ENCODE results near the gene SHISA3.
"Not testable (repeated sequence)": the region's sequence is repeated elsewhere in the genome, so short reads cannot be mapped to it uniquely, and the experiment has no call there.

Gene SHISA3

DNA sequence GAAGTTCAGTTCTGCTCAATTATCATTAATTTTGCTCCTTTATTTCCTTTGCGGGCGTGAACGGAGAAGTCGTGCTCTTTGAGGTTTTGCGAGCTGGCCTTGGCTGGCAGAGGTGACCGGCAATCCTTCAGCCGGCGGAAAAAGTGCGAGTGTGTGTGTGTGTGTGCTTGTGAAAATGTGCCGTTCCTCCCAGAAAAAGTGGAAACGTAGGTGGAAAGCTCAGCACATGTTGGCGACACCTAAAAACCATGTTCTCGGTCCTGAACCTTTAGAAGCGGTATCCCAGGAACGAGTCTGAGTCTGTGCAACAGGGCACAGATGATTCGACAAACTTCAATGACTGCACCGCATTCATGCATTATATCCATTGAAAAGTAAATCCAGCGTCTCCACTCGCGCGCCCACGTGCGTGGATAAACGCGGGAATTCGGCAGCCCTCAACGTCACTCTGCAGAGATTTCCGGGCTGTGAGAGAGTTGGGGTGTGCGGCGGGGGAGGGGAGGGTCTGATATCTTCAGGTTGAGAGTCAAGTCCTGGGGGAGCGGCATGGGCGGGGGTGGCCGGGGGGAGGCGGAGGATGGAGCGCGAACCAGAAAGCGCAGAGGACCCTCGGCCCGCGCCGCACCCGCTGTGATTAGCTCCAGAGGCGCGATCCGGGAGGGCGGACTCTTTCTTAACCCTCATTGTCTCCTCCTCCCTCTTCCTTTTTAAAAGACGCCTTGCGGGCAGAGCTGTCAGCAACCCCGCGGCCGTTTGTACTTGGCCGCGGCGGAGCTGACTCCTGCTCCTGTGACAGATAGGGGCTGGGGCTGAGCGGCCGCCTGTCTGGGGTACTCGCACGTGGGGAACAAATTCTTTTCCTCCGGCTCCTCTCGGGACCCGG is at the start of gene SHISA3:
SHISA3 (plus strand) TSS at position 737 of the 883 bp plus-strand sequence. CDS start 569 bp downstream, outside the sequence.
- peak; percentile 15 for DNase-seq
- in situ Hi-C loops (cut with HindIII; ENCODE audit: low pct_ligation_motif_present, low pct_unique_long_range_greater_than_20kb, low sequenced_read_pairs), result no loop called here

DNA sequence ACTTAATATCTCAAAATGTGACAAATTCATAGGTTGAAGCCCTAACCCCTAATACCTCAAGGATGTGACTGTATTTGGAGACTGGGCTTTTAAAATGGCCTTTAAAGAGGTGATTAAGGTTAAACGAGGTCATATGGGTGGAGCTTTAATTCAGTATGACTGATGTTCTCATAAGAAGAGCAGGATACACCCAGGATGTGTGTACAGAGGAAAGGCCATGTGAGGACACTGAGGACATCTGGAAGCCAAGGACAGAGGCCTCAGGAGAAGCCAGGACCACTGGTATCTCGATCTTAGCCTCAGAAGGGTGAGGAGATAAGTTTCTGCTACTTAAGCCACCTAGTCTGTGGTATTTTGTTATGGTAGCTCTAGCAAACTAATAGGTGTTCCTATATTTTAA is 49.0 kb upstream of the SHISA3 start:
- in situ Hi-C loops (cut with HindIII; ENCODE audit: low pct_ligation_motif_present, low pct_unique_long_range_greater_than_20kb, low sequenced_read_pairs), result no loop called here
- no peak for DNase-seq

DNA sequence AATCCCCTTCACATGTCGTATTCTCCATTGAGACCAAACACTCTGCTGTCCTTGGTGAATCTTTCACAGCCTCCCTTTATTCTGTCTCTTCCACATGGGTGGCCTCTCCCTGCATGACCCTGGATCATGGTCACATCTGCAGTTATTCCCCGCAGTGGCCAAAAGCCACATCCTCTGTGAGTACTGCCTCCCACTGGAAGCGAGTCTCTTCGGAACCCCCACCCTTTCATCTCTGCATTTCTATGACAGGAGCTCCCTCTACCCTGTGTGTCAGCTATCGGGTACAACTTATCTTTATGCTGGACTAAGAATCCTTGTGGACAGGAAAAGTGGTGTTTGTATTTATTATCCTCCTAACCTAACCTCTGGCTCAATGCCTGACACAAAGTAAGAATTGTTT is 48.6 kb upstream of the SHISA3 start:
- in situ Hi-C loops (cut with HindIII; ENCODE audit: low pct_ligation_motif_present, low pct_unique_long_range_greater_than_20kb, low sequenced_read_pairs), result no loop called here
- DNase-seq, result no peak

DNA sequence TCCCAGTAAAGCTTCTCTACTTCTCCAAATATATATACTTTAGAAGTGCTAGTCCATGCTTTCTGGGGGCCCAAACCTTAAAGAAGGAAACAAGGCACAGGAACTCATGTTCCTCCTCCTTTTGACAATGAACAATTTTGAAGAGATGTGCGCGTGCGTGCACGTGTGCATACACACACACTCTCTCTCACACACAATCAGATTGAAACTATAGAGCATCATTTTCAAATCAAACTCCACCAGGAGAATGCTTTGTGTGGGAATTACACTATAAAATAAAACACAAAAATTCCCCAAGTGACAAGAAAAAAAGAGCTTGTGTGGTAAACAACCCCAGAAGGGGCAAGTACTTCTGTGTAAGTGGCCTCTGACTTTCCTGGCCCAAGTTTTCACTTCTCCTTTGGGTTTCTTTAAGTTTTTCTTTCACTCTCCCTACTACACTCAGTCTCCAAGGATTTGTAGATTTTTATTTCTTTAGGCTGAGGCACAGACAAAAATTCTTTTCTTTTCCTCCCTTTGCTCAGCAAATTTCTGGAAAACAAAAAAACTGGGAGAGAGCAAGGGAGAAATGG is 46.6 kb upstream of the SHISA3 start:
- no peak for DNase-seq
- in situ Hi-C loops (cut with HindIII; ENCODE audit: low pct_ligation_motif_present, low pct_unique_long_range_greater_than_20kb, low sequenced_read_pairs), result no loop called here

DNA sequence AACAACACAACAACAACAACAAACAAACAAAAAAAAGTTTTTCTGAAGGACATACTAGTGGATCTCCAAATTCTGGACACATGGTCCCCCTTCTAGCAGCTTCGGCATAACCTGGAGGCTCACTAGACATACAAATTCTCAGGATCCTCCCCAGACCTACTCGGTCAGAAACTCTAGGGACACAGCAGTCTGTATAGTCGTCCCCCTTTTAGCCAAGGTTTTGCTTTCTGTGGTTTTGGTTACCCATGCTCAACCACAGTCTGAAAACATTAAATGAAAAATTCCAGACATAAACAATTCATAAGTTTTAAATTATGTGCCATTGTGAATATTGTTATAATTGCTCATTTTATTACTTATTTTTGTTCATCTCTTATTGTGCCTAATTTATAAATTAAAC is 45.2 kb upstream of the SHISA3 start:
- in situ Hi-C loops (cut with HindIII; ENCODE audit: low pct_ligation_motif_present, low pct_unique_long_range_greater_than_20kb, low sequenced_read_pairs), result no loop called here
- no peak for DNase-seq

DNA sequence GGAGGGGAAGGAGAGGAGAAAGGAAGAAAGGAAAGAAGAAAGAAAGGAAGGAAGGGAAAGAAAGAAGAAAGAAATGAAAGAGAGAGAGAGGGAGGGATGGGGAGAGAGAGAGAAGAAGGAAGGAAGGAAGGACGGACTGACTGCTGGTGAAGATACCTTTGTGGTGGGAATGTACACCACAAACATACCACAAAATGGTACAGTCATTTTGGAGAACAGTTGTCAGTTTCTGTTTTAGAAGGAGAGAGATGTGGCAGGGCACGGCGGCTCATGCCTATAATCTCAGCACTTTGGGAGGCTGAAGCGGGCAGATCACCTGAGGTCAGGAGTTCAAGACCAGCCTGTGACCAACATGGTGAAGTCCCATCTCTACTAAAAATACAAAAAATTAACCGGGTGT is 40.0 kb upstream of the SHISA3 start:
- in situ Hi-C loops (cut with HindIII; ENCODE audit: low pct_ligation_motif_present, low pct_unique_long_range_greater_than_20kb, low sequenced_read_pairs), result no loop called here
- DNase-seq, result no peak

DNA sequence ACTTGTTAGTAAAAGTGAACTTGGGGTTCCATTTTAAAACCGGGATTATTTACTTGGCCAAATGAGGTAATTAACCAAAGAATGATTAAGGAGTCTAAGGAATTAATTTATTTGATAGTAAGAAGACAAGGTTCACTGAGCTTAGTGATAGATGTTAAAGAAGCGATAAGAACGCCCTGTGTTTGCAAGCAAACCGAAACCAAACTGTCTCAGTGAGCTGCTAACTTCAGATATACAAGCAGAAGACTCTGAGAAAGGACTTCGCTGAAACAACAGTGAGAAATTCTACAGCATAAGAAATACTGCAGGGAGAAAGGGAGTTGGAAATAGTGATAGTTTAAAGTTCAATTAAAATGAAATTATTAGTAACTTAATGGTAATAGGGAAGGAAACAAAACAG is 37.6 kb upstream of the SHISA3 start:
- DNase-seq, result peak; percentile 8
- in situ Hi-C loops (cut with HindIII; ENCODE audit: low pct_ligation_motif_present, low pct_unique_long_range_greater_than_20kb, low sequenced_read_pairs), result no loop called here

DNA sequence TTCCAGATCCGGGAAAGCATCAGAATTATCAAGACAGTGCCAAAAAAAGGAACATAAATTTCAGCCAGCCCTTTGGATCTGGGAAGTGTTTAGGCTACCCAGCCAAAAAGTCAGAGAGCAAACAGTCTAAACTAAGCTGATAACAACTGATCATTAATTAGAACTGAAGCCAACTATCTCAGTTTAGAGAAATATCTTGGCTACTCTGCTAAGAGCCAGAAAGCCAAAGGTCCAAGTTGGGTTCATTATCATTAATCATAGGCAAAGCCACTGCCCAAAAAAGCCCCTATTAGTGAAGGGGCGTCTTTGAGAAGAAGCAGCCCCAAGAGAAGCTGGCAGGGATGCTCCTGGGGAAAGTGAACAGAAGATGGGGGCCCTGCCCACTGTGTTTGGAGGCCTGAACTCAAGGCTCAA is 37.0 kb upstream of the SHISA3 start:
- no peak for DNase-seq
- in situ Hi-C loops (cut with HindIII; ENCODE audit: low pct_ligation_motif_present, low pct_unique_long_range_greater_than_20kb, low sequenced_read_pairs), result no loop called here

DNA sequence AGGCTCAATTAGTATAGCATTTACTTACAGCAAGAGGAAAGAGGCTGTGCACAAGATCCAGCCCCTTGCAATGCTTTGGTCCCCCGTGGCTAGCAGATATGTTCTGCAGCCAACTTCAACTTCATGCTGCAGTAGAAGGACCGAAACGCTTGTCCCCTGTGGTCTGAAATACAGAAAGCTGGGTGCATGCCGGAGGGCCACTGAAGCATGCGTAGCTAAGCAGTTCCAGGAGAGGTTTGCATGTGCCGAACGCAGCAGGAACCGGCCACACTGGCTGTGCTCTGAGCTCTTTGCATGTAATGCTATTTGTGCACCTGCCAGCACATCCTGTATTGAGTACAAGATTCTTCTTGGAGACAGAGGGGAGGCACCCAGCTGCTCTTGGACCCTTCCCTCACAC is 35.8 kb upstream of the SHISA3 start:
- no peak for DNase-seq
- in situ Hi-C loops (cut with HindIII; ENCODE audit: low pct_ligation_motif_present, low pct_unique_long_range_greater_than_20kb, low sequenced_read_pairs), result no loop called here

DNA sequence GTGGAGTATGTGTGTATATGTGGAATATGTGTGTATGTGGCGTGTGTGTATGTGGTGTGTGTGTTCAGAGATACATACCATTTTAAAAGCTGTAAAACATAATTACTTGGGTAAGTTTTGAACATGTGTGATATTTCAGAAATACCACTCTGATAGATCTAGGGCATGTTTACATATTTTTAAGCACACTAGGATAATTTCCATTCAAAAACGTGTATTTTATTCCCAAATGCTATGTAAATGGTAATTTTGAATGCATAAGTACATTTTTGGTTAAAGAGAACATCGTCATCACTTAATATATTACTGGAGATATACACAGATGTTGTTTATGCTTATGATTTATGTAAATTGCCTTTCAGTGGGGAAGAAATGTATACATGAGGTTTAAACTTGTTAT is 34.7 kb upstream of the SHISA3 start:
- in situ Hi-C loops (cut with HindIII; ENCODE audit: low pct_ligation_motif_present, low pct_unique_long_range_greater_than_20kb, low sequenced_read_pairs), result no loop called here

DNA sequence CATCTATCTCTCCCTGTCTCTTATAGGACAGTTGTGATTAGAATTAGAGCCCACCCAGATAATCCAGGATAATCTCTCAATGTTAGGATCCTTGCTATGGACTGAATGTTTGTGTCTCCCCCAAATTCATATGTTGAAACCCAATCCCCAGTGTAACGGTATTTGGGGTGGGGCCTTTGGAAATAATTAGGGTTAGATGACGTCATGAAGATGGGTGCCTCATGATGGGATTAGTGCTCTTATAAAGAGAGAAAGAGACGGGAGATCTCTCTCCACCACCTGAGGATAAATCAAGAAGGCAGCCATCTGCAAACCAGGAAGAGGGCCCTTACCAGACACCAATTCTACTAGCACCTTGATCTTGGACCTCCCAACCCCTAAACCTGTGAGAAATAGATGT is 33.7 kb upstream of the SHISA3 start:
- in situ Hi-C loops (cut with HindIII; ENCODE audit: low pct_ligation_motif_present, low pct_unique_long_range_greater_than_20kb, low sequenced_read_pairs), result no loop called here

More for the DNA sequence above, 34.7 kb upstream of the SHISA3 start:
- no peak for DNase-seq

DNA sequence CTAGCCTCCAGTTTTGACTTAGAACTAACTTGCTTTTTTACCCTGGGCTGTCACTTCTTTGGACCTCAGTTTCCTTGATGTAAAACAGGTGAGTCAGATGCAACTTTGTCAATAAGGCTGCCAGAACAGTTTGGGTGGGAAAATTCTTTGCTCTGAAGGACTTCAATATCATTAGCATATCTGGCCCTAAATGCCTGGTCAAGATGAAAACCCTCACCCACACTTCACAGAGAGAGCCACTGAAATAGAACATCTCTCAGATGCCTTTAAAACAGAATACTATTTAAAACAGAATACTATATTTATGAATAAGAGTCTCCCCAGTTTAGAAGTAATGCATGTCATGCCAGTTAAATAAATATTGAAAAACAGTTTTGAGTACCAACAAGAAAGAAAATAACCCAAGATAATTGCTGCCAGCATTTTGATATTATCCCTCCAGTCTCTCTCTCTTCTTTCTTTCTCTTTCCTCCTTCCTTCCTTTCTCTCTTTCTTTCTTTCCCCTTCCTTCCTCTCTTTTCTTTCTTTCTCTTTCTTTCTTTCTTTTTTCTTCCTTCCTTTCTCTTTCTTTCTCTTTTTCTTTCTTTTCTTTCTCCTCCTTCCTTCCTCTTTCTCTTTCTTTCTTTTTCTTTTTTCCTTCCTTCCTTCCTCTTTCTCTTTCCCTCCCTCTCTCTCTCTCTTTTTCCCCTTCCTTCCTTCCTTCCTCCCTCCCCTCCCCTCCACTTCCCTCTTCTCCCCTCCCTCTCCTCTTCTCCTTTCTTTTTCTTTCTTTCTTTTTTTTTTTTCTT is 32.8 kb upstream of the SHISA3 start:
- in situ Hi-C loops (cut with HindIII; ENCODE audit: low pct_ligation_motif_present, low pct_unique_long_range_greater_than_20kb, low sequenced_read_pairs), result no loop called here
- no peak for DNase-seq

More for the DNA sequence above, 33.7 kb upstream of the SHISA3 start:
- DNase-seq, result no peak

DNA sequence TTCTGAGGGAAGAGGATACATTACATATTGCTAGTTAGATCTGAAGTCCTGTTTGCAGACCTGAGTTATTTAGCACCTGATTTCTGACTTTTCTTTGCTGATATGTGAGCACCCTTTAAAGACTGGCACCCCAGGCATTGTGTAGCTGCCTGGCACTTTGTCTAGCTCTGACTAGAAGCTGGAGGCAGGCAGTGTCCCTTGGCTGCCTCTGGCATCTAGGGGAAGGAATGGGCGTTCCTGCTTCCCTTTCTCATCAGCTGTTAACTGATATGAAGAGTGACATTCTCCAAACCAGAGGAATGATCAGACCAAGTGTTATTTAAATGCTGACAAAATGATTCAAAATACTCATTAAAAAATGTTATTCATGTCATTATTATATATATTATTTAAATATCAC is 30.3 kb upstream of the SHISA3 start:
- in situ Hi-C loops (cut with HindIII; ENCODE audit: low pct_ligation_motif_present, low pct_unique_long_range_greater_than_20kb, low sequenced_read_pairs), result no loop called here
- no peak for DNase-seq

DNA sequence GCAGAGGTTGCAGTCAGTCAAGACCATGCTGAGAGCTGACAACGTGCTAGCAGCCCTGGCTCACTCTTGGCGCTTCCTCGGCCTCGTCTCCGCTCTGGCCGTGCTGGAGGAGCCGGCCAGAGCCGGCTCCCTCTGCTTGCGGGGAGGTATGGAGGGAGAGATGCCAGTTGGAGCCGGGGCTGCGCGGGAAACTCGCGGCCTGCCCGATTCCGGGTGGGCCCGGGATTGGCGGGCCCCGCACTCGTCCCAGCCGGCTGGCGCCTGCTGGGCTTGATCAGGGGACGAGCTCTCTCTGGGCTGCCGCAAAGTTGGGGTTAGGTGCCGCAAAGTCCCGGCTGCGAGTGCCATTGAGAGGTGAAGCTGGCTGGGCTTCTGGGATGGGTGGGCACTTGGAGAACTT is 27.8 kb upstream of the SHISA3 start:
- in situ Hi-C loops (cut with HindIII; ENCODE audit: low pct_ligation_motif_present, low pct_unique_long_range_greater_than_20kb, low sequenced_read_pairs), result no loop called here
- DNase-seq, result no peak

DNA sequence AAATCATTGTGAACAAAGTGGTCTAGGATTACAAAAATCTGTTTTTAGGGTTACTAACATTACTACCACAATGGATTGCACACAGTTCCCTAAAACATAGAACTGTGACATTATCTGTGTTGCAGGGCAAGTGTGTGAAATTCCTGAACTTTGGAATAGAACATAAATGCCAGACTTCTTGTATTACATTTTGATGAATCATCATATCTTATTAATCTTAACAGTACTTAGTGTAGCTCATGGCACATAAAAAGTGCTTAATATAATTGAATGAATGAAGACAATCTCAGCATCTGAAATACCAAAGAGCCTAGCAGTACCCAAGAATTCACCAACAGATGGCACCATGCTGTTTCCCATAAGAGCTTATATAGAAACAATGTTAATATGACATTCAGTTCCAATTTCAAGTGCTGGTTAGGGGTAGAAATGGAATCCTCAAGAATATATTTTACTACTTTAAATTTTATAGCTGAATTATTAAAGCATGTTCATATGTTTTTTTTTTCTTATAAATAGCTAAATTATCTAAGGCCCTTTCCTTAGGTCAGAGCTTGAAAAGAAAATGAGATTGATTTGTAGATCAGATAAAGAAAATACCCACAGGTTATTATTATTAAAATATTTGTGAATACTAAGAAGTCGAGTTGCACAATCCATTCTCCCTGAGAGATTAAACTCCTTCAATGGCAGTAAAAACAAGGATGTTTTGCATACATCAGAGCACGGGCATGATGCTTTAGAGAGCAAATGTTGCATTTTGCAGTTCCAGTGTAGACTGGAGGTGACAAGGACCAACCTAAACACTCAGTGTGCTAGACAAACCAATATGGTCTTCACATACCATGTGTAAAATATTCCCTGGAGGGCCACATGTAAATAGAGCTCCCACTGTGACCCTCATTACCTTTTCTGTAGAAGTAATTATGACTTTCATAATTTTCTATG is 25.7 kb upstream of the SHISA3 start:
- DNase-seq, result peak; percentile 55

DNA sequence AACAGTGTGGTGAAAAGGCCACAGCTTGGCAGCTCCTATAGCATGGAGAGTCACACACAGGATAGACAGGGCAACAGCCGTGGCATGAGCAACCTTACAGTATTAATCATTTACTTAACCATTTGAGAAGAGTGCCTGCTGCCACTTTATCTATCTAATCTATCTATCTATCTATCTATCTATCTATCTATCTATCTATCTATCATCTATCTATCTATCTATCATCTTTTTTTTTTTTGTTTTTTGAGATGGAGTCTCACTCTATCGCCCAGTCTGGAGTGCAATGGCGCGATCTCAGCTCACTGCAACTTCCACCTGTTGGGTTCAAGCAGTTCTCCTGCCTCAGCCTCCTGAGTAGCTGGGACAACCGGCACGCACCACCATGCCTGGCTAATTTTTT is 25.0 kb upstream of the SHISA3 start:
- in situ Hi-C loops (cut with HindIII; ENCODE audit: low pct_ligation_motif_present, low pct_unique_long_range_greater_than_20kb, low sequenced_read_pairs); DNase-seq: not testable (repeated sequence)

More for the DNA sequence above, 25.7 kb upstream of the SHISA3 start:
- in situ Hi-C loops (cut with HindIII; ENCODE audit: low pct_ligation_motif_present, low pct_unique_long_range_greater_than_20kb, low sequenced_read_pairs), result no loop called here

DNA sequence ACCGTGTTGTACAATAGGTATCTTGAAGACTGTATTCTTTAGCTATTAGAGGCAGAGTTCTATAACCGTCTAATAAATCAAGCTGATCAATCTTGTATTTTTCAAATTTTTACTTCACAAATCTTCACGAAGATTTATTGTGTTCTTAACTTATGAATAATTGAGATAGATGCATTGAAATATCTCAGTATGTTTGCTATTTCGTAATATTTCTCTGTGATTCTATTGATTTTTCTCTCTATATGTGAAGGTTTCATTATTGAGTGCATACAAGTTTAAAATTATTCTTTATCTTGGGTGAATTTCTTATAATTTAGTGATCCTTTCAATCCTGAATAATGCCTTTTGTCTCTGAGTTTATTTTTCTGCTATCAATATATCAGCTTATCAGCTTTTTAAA is 19.8 kb upstream of the SHISA3 start:
- no peak for DNase-seq
- in situ Hi-C loops (cut with HindIII; ENCODE audit: low pct_ligation_motif_present, low pct_unique_long_range_greater_than_20kb, low sequenced_read_pairs), result no loop called here

DNA sequence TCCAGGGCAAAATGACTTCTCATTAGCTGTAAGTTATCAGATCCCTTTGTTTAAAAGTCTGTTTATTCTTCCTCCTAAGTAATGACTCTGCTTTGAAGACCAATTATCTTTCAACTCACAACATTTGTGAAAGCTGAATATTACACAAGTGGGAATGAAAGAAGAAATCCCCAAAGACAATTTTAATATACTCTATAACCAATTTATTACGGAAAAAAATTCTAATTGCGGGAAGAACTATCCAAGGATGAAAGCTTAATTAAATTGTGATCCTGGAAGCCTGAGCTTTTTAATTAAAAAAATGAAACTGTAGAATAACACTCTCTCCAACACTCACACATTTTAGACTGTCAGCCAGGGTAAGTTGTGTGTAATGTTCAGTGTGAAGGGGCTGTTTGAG is 15.6 kb upstream of the SHISA3 start:
- in situ Hi-C loops (cut with HindIII; ENCODE audit: low pct_ligation_motif_present, low pct_unique_long_range_greater_than_20kb, low sequenced_read_pairs), result no loop called here
- DNase-seq, result no peak
